Right kidney (tissue), 1 donor: Measurements from ENCODE around the gene STOM.

Experiments
- DNase-seq: peaks from one replicate; pipeline ENCODE4 v3.0.0-alpha.2; 2016

The STOM gene

GRCh38 chr9:121322037-121322736 is 47.9 kb downstream of the STOM start:
- DNase-seq: no peak

GRCh38 chr9:121321016-121321503 is 49.0 kb downstream of the STOM start:
- no peak for DNase-seq

DNA sequence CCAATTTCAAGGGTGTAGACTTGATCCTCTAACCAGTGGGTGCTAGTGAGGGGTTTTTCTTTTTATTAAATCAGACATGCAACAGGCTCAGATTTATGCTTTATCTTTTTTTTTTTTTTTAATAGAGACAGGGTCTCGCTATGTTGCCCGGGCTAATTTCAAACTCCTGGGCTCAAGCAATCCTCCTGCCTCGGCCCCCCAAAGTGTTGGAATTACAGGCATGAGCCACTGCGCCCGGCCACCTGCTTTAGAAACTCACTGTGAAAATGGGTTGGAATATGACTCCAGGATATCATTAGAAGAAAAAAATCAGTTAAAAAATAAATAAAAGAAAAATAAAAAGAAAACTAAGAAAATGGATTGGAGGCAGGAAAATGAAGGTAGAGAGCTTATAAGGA is 50.7 kb downstream of the STOM start:
- DNase-seq: no peak

DNA sequence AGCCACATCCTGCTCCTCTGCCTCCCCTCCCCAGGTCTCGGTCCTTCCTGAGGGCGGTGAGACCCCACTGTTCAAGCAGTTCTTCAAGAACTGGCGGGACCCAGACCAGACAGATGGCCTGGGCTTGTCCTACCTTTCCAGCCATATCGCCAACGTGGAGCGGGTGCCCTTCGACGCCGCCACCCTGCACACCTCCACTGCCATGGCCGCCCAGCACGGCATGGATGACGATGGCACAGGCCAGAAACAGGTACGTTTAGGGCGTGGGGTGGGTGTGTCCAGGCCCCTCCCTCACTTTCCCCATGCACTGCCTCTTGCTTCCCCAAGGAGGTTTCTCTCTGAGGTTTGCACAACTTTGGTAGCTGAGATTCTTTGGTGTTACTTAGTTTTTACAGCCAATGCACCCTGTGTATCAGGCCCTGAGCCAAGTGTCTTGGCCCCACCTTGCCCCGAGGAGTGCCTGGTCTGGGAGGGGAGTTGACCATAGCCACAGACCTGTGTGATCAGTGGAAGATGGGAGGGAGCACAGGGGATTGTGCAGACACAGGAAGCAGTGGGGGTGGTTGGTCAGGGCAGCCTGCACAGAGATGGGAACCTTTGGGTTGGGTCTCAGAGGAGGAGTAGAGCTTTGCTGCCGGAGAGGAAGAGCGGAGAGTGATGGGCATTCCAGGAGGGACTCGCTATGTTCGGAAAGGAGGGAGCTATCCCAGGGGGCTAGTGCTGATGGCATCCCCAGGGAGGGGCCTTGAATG is 51.2 kb downstream of the STOM start:
- DNase-seq: no peak

GRCh38 chr9:121317737-121318630 is 52.1 kb downstream of the STOM start:
- DNase-seq: no peak

- no peak for DNase-seq
Measured at GRCh38 chr9:121316852-121317373, 53.1 kb downstream of the STOM start.

DNA sequence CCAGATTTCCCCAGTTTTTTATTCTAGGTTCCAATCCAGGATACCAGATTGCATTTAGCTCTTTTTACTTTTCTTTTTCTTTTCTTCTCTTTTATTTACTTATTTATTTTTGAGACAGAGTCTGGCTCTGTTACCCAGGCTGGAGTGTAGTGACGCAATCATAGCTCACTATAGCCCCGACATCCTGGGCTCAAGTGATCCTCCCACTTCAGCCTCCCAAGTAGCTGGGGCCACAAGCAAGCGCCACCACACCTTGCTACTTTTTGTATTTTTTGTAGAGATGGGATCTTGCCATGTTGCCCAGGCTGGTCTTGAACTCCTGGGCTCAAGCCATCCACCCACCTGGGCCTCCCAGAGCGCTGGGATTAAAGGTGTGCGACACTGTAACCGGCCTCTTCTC is 53.7 kb downstream of the STOM start:
- no peak for DNase-seq

- DNase-seq: no peak
Measured at GRCh38 chr9:121313458-121314152, 56.4 kb downstream of the STOM start.

DNA sequence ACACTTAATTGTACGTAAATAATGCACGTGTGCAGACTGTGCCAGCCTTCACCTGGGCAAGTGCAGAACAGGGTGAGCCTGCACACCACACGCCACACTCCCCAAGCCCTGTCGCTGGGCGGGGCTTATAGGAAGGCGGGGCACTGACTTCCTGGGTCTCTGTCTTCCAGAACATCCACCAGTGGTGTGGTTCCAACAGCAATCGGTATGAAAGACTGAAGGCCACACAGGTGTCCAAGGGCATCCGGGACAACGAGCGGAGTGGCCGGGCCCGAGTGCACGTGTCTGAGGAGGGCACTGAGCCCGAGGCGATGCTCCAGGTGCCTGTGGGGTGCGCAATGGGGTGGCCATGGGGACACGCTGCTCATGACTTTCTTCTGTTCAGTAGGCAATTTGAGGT is 57.9 kb downstream of the STOM start:
- DNase-seq: no peak

- no peak for DNase-seq
Measured at GRCh38 chr9:121310571-121310970, 59.5 kb downstream of the STOM start.

GRCh38 chr9:121309833-121310425 is 60.1 kb downstream of the STOM start:
- no peak for DNase-seq

DNA sequence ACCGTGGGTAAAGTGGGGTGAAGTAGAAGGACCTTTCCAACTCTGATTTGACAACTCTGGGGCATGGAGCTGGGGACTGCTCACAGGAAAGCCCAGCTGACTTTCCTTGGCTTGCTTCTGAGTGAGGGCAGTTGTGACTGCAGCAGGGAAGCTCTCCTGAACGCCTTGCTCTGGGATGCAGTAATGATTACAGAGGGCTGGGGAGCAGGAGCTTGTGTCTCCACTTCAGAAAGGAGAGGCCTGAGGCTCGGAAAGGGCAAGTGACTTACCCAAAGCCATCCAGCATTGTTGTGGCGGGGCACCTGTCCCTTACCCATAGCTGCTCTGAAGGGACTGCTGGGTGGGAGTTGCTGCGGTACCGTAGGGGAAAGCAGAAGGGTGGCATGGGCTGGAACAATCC is 60.9 kb downstream of the STOM start:
- no peak for DNase-seq

GRCh38 chr9:121308765-121309164 is 61.3 kb downstream of the STOM start:
- DNase-seq: no peak

DNA sequence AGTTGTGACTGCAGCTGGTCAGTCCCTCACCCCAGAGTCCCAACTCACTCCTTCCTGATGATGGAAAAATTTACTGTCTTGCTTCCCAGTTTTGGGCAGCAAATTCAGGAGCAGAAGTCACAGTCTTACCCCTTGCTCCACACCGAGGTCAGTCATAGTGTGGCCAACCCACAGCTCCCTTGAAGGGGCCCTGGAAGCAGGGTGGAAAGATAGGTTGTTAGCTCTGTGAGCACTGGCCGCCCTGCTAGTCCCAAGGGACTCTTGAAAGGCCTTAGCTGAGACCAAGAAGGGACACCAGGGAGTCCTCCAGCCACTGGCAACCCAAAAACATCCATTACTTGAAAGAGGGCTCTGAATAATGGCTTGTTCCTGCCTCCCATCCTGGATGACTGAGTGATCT is 62.1 kb downstream of the STOM start:
- DNase-seq: no peak

GRCh38 chr9:121305269-121305994 is 64.6 kb downstream of the STOM start:
- no peak for DNase-seq

GRCh38 chr9:121304707-121305106 is 65.3 kb downstream of the STOM start:
- no peak for DNase-seq

- DNase-seq: no peak
Measured at GRCh38 chr9:121303456-121304451, 66.3 kb downstream of the STOM start.

- no peak for DNase-seq
Measured at GRCh38 chr9:121302786-121303185, 67.3 kb downstream of the STOM start.

GRCh38 chr9:121302341-121302740 is 67.7 kb downstream of the STOM start:
- DNase-seq: no peak

GRCh38 chr9:121301881-121302286 is 68.2 kb downstream of the STOM start:
- DNase-seq: no peak
